AG10803 (cell line): ENCODE data around the gene RPS16.
"Not testable (repeated sequence)": the region's sequence is repeated elsewhere in the genome, so short reads cannot be mapped to it uniquely, and the experiment has no call there.

Source experiments
- DNase-seq: peaks from one replicate; pipeline ENCODE4 v3.0.0; 2010; ENCODE audit warnings: low read depth
- H3K4me3 ChIP-seq: 2 replicates; pipeline ENCODE4 v1.5.1; 2011; ENCODE audit warnings: mild to moderate bottlenecking, low read length, control low read depth
- CTCF ChIP-seq: conservative IDR thresholded peaks from 2 replicates; pipeline ENCODE4 v1.5.1; 2011; ENCODE audit warnings: mild to moderate bottlenecking, low read length, control low read depth, inconsistent platforms

Gene RPS16

GRCh38 chr19:39469567-39469966, 33.8 kb upstream of the RPS16 start:
- TF ChIP-seq CTCF, result no peak
- DNase-seq, result no peak
- H3K4me3 ChIP-seq, result no peak overlapping the region

- DNase-seq, result no peak
- TF ChIP-seq CTCF, result no peak
- H3K4me3 ChIP-seq, result no peak overlapping the region
Measured at GRCh38 chr19:39469036-39469435, 33.3 kb upstream of the RPS16 start.

GRCh38 chr19:39467941-39468340, 32.2 kb upstream of the RPS16 start:
- DNase-seq, result no peak
- TF ChIP-seq CTCF, result no peak
- H3K4me3 ChIP-seq, result no peak overlapping the region

GRCh38 chr19:39465956-39466747, 30.4 kb upstream of the RPS16 start:
- TF ChIP-seq CTCF, result no peak
- DNase-seq, result no peak
- no peak overlapping the region for H3K4me3 ChIP-seq

GRCh38 chr19:39463403-39463802, 27.7 kb upstream of the RPS16 start:
- no peak for TF ChIP-seq CTCF
- no peak overlapping the region for H3K4me3 ChIP-seq
- no peak for DNase-seq

- DNase-seq, H3K4me3 ChIP-seq: not testable (repeated sequence)
Measured at GRCh38 chr19:39451257-39451656, 15.5 kb upstream of the RPS16 start.

- no peak for DNase-seq
- H3K4me3 ChIP-seq, result no peak overlapping the region
- TF ChIP-seq CTCF, result no peak
Measured at GRCh38 chr19:39449116-39449797, 13.5 kb upstream of the RPS16 start.
